ENCODE results near the gene BCAS4. TPM values are rescaled to one million over a fixed set of nuclear protein-coding genes. Genes with fewer than 3 reads are reported as not detected.

The BCAS4 gene
- total RNA-seq, 2 donors from 2014 or later, result 9.5 to 25.2 TPM

- no peaks in the 10 kb centered on the region for H3K27me3 ChIP-seq (ENCODE audit: control insufficient read depth, insufficient read depth, low read length, poor library complexity, severe bottlenecking)
- Mint-ChIP-seq H3K9me3 (no peaks in the 10 kb centered on the region), H3K4me1 (no peaks in the 10 kb centered on the region), H3K27ac (no peak overlapping the region), H3K36me3 (ENCODE audit: low read depth) (peaks cover 22% of the 10 kb centered on the region), H3K27me3 (ENCODE audit: insufficient read depth) (no peaks in the 10 kb centered on the region), H3K4me3 (no peak overlapping the region)
- no peak for DNase-seq
- no peak for TF ChIP-seq CTCF (conservative IDR thresholded peaks at IDR 0.05)
- peaks cover 18% of the 10 kb centered on the region for H3K36me3 ChIP-seq (ENCODE audit: control insufficient read depth, insufficient read depth, low read length)
- H3K9ac ChIP-seq (ENCODE audit: extremely low read depth, low read length, poor library complexity, severe bottlenecking), result no peak overlapping the region
- 89 to 97% methylated on average over 4 to 7 of the region's 7 CpGs for WGBS, 2 experiments (ENCODE audit: insufficient coverage in 1 of 2, insufficient read length in 1 of 2)
- H3K4me1 ChIP-seq (ENCODE audit: control insufficient read depth, insufficient read depth, low read length), result no peaks in the 10 kb centered on the region
- no peak overlapping the region for H3K4me3 ChIP-seq (ENCODE audit: low read length)
- no peak overlapping the region for H3K27ac ChIP-seq (ENCODE audit: low read depth, low read length)
- H3K9me3 ChIP-seq (ENCODE audit: control insufficient read depth, low read length), result no peaks in the 10 kb centered on the region
Measured at GRCh38 chr20:50885068-50885467, 90.2 kb downstream of the BCAS4 start.

GRCh38 chr20:50885781-50886180, 90.9 kb downstream of the BCAS4 start:
- Histone ChIP-seq H3K4me3 (ENCODE audit: low read length) (no peak overlapping the region), H3K4me1 (ENCODE audit: control insufficient read depth, insufficient read depth, low read length) (no peaks in the 10 kb centered on the region), H3K9ac (ENCODE audit: extremely low read depth, low read length, poor library complexity, severe bottlenecking) (no peak overlapping the region), H3K27me3 (ENCODE audit: control insufficient read depth, insufficient read depth, low read length, poor library complexity, severe bottlenecking) (no peaks in the 10 kb centered on the region), H3K9me3 (ENCODE audit: control insufficient read depth, low read length) (no peaks in the 10 kb centered on the region), H3K27ac (ENCODE audit: low read depth, low read length) (no peak overlapping the region), H3K36me3 (ENCODE audit: control insufficient read depth, insufficient read depth, low read length) (peaks cover 25% of the 10 kb centered on the region)
- no peak for TF ChIP-seq CTCF (conservative IDR thresholded peaks at IDR 0.05)
- DNase-seq, result no peak
- Mint-ChIP-seq H3K4me3 (no peak overlapping the region), H3K27ac (peak overlapping the region; percentile 21), H3K4me1 (no peaks in the 10 kb centered on the region), H3K36me3 (ENCODE audit: low read depth) (peaks cover 27% of the 10 kb centered on the region), H3K9me3 (no peaks in the 10 kb centered on the region), H3K27me3 (ENCODE audit: insufficient read depth) (no peaks in the 10 kb centered on the region)
- 95 to 96% methylated on average over 4 to 5 of the region's 5 CpGs for WGBS, 2 experiments (ENCODE audit: insufficient coverage in 1 of 2, insufficient read length in 1 of 2)

- H3K4me3 ChIP-seq (ENCODE audit: low read length), result no peak overlapping the region
- peaks cover 33% of the 10 kb centered on the region for H3K36me3 Mint-ChIP-seq (ENCODE audit: low read depth)
- TF ChIP-seq CTCF (conservative IDR thresholded peaks at IDR 0.05), result no peak
- no peaks in the 10 kb centered on the region for H3K4me1 Mint-ChIP-seq
- H3K9me3 Mint-ChIP-seq, result no peaks in the 10 kb centered on the region
- DNase-seq, result peak; percentile 49
- 91 to 92% methylated on average over 7 to 12 of the region's 12 CpGs for WGBS, 2 experiments (ENCODE audit: insufficient coverage in 1 of 2, insufficient read length in 1 of 2)
- no peaks in the 10 kb centered on the region for H3K9me3 ChIP-seq (ENCODE audit: control insufficient read depth, low read length)
- H3K27me3 ChIP-seq (ENCODE audit: control insufficient read depth, insufficient read depth, low read length, poor library complexity, severe bottlenecking), result no peaks in the 10 kb centered on the region
- H3K9ac ChIP-seq (ENCODE audit: extremely low read depth, low read length, poor library complexity, severe bottlenecking), result no peak overlapping the region
- H3K27me3 Mint-ChIP-seq (ENCODE audit: insufficient read depth), result no peaks in the 10 kb centered on the region
- H3K4me1 ChIP-seq (ENCODE audit: control insufficient read depth, insufficient read depth, low read length), result no peaks in the 10 kb centered on the region
- H3K4me3 Mint-ChIP-seq, result no peak overlapping the region
- peak overlapping the region; percentile 21 for H3K27ac Mint-ChIP-seq
- peaks cover 30% of the 10 kb centered on the region for H3K36me3 ChIP-seq (ENCODE audit: control insufficient read depth, insufficient read depth, low read length)
- H3K27ac ChIP-seq (ENCODE audit: low read depth, low read length), result no peak overlapping the region
Measured at GRCh38 chr20:50886184-50886790, 91.4 kb downstream of the BCAS4 start.

All from endodermal cell (in vitro differentiated cells).